DMS 273 treated with DMSO at 0.1 percent for 48 hours (cell line): ENCODE measurements around the gene HIP1.
A peak's percentile ranks its signal among the peaks of the same experiment; 100 is the strongest.
"Not testable (repeated sequence)": the region's sequence is repeated elsewhere in the genome, so short reads cannot be mapped to it uniquely, and the experiment has no call there.

Source experiments
- DNase-seq: peaks from one replicate; lab custom pipeline; 2025; lab: John Stamatoyannopoulos, UW

The HIP1 gene

GRCh38 chr7:75739796-75740672 lies 1.3 kb upstream of the HIP1 start:
- DNase-seq = no peak

- peak; percentile 97 for DNase-seq
Observed at GRCh38 chr7:75738975-75739795, 444 bp upstream of the HIP1 start.

GRCh38 chr7:75737856-75738603 lies 711 bp downstream of the HIP1 start:
- no peak for DNase-seq

- no peak for DNase-seq
Observed at GRCh38 chr7:75735581-75736350, 3.0 kb downstream of the HIP1 start.

- DNase-seq = no peak
Observed at GRCh38 chr7:75734586-75735458, 3.9 kb downstream of the HIP1 start.

GRCh38 chr7:75732764-75733630 lies 5.7 kb downstream of the HIP1 start:
- DNase-seq = no peak

- DNase-seq = no peak
Observed at GRCh38 chr7:75732016-75732521, 6.7 kb downstream of the HIP1 start.

GRCh38 chr7:75729851-75730274 lies 8.9 kb downstream of the HIP1 start:
- no peak for DNase-seq

- no peak for DNase-seq
Observed at GRCh38 chr7:75727881-75728593, 10.7 kb downstream of the HIP1 start.

GRCh38 chr7:75727351-75727750 lies 11.4 kb downstream of the HIP1 start:
- not testable (repeated sequence) for DNase-seq

- no peak for DNase-seq
Observed at GRCh38 chr7:75725306-75725705, 13.4 kb downstream of the HIP1 start.

- no peak for DNase-seq
Observed at GRCh38 chr7:75723444-75723843, 15.3 kb downstream of the HIP1 start.

- DNase-seq = no peak
Observed at GRCh38 chr7:75722373-75722772, 16.4 kb downstream of the HIP1 start.

GRCh38 chr7:75721922-75722321 lies 16.8 kb downstream of the HIP1 start:
- DNase-seq = not testable (repeated sequence)

GRCh38 chr7:75721426-75721825 lies 17.3 kb downstream of the HIP1 start:
- no peak for DNase-seq

- no peak for DNase-seq
Observed at GRCh38 chr7:75719626-75720025, 19.1 kb downstream of the HIP1 start.

GRCh38 chr7:75718390-75719031 lies 20.2 kb downstream of the HIP1 start:
- DNase-seq = no peak

- not testable (repeated sequence) for DNase-seq
Observed at GRCh38 chr7:75717746-75718145, 21.0 kb downstream of the HIP1 start.
